Skeletal muscle satellite cell (primary cell): ENCODE measurements around the gene KHDRBS1.
"Not testable (repeated sequence)": the region's sequence is repeated elsewhere in the genome, so short reads cannot be mapped to it uniquely, and the experiment has no call there.

Experiments
- H3K27me3 ChIP-seq: 2 replicates; pipeline ENCODE4 v1.7.0; 2013; ENCODE audit warnings: low read length; ENCODE audit not compliant: control insufficient read depth, insufficient read depth
- H3K36me3 ChIP-seq: 2 replicates; pipeline ENCODE4 v1.7.0; 2013; ENCODE audit warnings: mild to moderate bottlenecking, control low read depth, low read length; ENCODE audit not compliant: insufficient read depth
- H3K4me1 ChIP-seq: 2 replicates; pipeline ENCODE4 v1.7.0; 2013; ENCODE audit warnings: low read length; ENCODE audit not compliant: control insufficient read depth, insufficient read depth
- H3K4me2 ChIP-seq: 2 replicates; pipeline ENCODE4 v1.7.0; 2013; ENCODE audit warnings: mild to moderate bottlenecking, low read length
- H3K4me3 ChIP-seq: 2 replicates; pipeline ENCODE4 v1.7.0; 2013; ENCODE audit warnings: low read length
- H3K9ac ChIP-seq: 2 replicates; pipeline ENCODE4 v1.7.0; 2013; ENCODE audit warnings: mild to moderate bottlenecking, low read depth, low read length, moderate library complexity
- H3K9me3 ChIP-seq: replicated peaks from 2 replicates; pipeline ENCODE4 v1.7.0; 2013; ENCODE audit warnings: mild to moderate bottlenecking, control low read depth, low read length

Gene KHDRBS1

DNA sequence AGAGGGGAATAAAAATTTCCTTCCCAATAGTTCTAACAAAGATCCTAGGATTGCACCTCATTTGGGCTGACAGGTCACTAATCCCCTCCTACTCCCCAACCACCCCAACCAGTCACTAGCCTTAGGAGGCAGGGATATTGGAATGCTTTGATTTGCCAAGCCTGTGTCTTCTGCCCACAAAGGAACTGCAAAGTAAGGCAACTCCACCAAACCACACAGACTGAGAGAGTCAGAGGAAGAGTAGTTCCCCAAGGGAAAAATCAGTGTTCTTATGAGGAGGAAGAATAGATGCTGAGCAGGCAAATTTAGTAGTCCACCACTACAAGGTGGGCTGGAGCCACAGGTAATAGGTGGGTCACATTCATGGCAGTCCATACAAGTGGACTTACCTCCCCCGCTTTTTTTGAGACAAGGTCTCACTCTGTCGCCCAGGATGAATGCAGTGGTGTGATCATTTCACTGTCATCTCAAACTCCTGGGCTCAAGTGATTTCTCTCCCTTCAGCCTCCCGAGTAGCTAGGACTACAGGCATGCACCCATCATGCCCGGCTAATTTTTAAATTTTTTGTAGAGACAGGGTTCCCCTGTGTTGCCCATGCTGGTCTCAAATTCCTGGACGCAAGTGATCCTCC lies 55.4 kb downstream of the KHDRBS1 start:
- H3K9me3 ChIP-seq = no peaks in the 10 kb centered on the region
- H3K4me3 ChIP-seq = no peak overlapping the region
- no peak overlapping the region for H3K4me2 ChIP-seq
- H3K27me3 ChIP-seq = no peaks in the 10 kb centered on the region
- no peak overlapping the region for H3K9ac ChIP-seq
- peaks cover 49% of the 10 kb centered on the region for H3K4me1 ChIP-seq
- H3K36me3 ChIP-seq = peaks cover 2% of the 10 kb centered on the region

GRCh38 chr1:32071758-32072621 lies 58.3 kb downstream of the KHDRBS1 start:
- H3K9ac ChIP-seq = peak overlapping the region; percentile 84
- peak overlapping the region; percentile 89 for H3K4me2 ChIP-seq
- H3K9me3 ChIP-seq = no peaks in the 10 kb centered on the region
- H3K4me1 ChIP-seq = peaks cover 42% of the 10 kb centered on the region
- H3K27me3 ChIP-seq = no peaks in the 10 kb centered on the region
- H3K36me3 ChIP-seq = peaks cover 19% of the 10 kb centered on the region
- peak overlapping the region; percentile 96 for H3K4me3 ChIP-seq

DNA sequence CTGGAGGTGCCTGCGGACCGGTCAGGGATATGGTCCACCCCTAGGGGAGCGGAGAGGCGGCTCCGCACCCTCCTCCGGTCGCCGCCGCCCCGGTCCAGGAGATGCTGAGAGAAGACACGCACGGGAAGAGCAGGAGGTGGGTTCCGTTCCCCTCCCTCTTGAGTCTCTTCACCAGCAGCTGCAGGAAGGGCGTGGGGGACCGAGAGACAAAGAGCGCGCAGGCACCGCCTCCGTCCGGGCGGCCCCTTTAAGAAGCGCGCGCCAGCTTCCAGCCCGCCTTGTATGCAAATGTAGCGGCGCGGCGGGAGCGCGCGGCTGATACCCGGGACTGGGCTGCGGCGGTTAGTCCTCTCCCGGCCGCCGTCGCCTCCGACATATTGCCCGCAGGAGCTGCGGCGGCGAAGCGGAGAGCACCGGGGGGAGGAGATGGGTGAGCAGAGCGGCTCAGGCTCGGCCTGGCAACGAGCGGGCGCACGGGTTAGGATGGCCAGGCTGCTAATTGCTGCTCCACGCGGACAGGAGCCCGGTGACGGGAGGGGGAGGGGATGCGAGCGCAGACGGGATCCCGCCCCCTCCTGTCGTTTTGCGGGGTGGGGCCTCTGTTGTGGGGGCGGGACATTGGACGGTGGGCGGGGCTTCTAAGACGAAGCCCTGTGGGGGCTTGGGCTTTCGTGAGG lies 59.1 kb downstream of the KHDRBS1 start, which contains the start of gene TMEM39B:
TMEM39B (plus strand) TSS at position 318 of the 677 bp plus-strand sequence; CDS start at position 427, 109 bp downstream.
- peaks cover 37% of the 10 kb centered on the region for H3K4me1 ChIP-seq
- peak within 1 kb of the TSS; percentile 96 for H3K4me3 ChIP-seq
- H3K4me2 ChIP-seq = peak within 1 kb of the TSS; percentile 89
- peak within 1 kb of the TSS; percentile 84 for H3K9ac ChIP-seq
- no peaks in the 10 kb centered on the region for H3K27me3 ChIP-seq
- H3K9me3 ChIP-seq = no peaks in the 10 kb centered on the region
- peaks cover 27% of the 10 kb centered on the region for H3K36me3 ChIP-seq

- H3K36me3 ChIP-seq = peaks cover 34% of the 10 kb centered on the region
- no peaks in the 10 kb centered on the region for H3K27me3 ChIP-seq
- H3K9ac ChIP-seq = peak overlapping the region; percentile 84
- H3K4me3 ChIP-seq = peak overlapping the region; percentile 96
- H3K9me3 ChIP-seq = no peaks in the 10 kb centered on the region
- H3K4me1 ChIP-seq = peaks cover 31% of the 10 kb centered on the region
- H3K4me2 ChIP-seq = peak overlapping the region; percentile 89
Observed at GRCh38 chr1:32073299-32074229, 59.9 kb downstream of the KHDRBS1 start.

DNA sequence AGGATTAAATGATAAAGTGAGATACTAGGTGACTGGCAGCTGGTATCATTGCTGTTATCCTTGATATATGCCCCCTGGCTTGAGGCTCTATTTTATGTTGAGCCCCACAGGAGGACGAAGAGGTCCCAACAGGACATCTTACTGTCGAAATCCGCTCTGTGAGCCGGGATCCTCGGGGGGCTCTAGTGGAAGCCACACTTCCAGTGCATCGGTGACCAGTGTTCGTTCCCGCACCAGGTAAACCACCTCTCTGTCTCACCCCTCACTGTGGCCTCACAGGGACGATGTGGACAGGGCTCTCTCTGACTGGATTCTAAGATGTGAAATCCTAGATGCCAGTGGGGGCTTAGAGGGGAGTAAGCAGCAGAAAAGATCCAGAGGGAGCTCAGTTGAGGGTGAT lies 61.2 kb downstream of the KHDRBS1 start:
- H3K4me2 ChIP-seq = no peak overlapping the region
- no peaks in the 10 kb centered on the region for H3K9me3 ChIP-seq
- H3K27me3 ChIP-seq = no peaks in the 10 kb centered on the region
- H3K4me1 ChIP-seq = peaks cover 23% of the 10 kb centered on the region
- peaks cover 36% of the 10 kb centered on the region for H3K36me3 ChIP-seq
- no peak overlapping the region for H3K4me3 ChIP-seq
- no peak overlapping the region for H3K9ac ChIP-seq

DNA sequence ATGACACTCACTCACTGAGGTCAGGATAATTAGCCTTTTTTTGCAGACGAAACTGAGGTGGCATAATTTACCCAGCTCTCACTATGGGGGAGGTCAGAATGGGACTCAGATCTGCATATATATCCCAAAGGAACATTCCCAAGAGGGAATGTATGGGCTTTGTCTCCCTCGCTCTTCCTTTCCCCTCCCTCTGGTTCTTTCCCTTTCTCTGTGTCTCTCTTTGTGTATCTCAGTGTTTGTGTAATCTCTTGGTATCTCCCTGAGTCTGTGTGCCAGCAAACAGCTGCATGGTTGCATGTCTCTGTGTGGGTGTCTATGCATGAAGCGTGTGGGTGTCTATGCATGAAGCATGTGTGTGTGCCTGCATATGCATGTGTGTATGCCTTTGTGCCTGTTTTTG lies 63.8 kb downstream of the KHDRBS1 start:
- no peaks in the 10 kb centered on the region for H3K27me3 ChIP-seq
- H3K36me3 ChIP-seq = peaks cover 47% of the 10 kb centered on the region
- peaks cover 11% of the 10 kb centered on the region for H3K4me1 ChIP-seq
- no peak overlapping the region for H3K9ac ChIP-seq
- no peaks in the 10 kb centered on the region for H3K9me3 ChIP-seq
- no peak overlapping the region for H3K4me2 ChIP-seq
- no peak overlapping the region for H3K4me3 ChIP-seq

GRCh38 chr1:32082022-32082421 lies 68.4 kb downstream of the KHDRBS1 start:
- Histone ChIP-seq H3K9me3 (no peaks in the 10 kb centered on the region), H3K36me3 (peaks cover 49% of the 10 kb centered on the region), H3K4me3 (no peak overlapping the region), H3K9ac (no peak overlapping the region), H3K4me1 (no peaks in the 10 kb centered on the region), H3K27me3 (no peaks in the 10 kb centered on the region), H3K4me2 (no peak overlapping the region)

GRCh38 chr1:32086381-32086780 lies 72.7 kb downstream of the KHDRBS1 start:
- H3K9me3 ChIP-seq, H3K4me2 ChIP-seq, H3K9ac ChIP-seq, H3K4me3 ChIP-seq, H3K4me1 ChIP-seq, H3K27me3 ChIP-seq: not testable (repeated sequence)
- peaks cover 37% of the 10 kb centered on the region for H3K36me3 ChIP-seq

DNA sequence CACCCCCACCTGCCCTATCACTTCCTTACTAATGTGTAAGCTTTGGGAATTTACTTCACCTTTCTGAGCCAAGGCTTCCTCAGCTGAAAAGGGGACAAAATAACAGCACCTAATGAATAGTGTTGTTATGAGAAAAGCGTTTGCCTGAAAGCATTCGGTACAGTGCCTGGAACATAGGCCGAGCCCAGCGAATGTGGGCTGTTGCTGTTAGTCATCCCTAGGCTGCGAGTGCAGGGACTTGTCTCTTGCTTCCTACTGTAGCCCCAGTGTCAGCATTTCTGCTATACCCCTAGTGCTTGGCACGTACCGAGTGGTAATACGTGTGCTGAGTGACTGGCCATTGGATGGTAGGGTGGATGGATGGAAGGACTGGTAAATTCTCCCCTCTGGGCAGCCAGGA lies 77.5 kb downstream of the KHDRBS1 start:
- H3K9ac ChIP-seq = no peak overlapping the region
- no peaks in the 10 kb centered on the region for H3K27me3 ChIP-seq
- peaks cover 47% of the 10 kb centered on the region for H3K36me3 ChIP-seq
- no peaks in the 10 kb centered on the region for H3K4me1 ChIP-seq
- H3K4me3 ChIP-seq = no peak overlapping the region
- H3K4me2 ChIP-seq = no peak overlapping the region
- H3K9me3 ChIP-seq = no peaks in the 10 kb centered on the region

DNA sequence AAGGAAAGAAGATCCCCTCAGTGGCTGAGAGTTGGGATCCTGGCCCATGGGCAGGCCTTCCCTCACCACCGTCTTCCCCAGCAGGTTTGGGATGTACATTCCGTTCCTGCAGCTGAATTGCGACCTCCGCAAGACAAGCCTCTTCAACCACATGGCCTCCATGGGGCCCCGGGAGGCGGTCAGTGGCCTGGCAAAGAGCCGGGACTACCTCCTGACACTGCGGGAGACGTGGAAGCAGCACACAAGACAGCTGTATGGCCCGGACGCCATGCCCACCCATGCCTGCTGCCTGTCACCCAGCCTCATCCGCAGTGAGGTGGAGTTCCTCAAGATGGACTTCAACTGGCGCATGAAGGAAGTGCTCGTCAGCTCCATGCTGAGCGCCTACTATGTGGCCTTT lies 77.9 kb downstream of the KHDRBS1 start:
- H3K9ac ChIP-seq = no peak overlapping the region
- no peak overlapping the region for H3K4me3 ChIP-seq
- H3K36me3 ChIP-seq = peaks cover 46% of the 10 kb centered on the region
- no peaks in the 10 kb centered on the region for H3K9me3 ChIP-seq
- H3K27me3 ChIP-seq = no peaks in the 10 kb centered on the region
- no peaks in the 10 kb centered on the region for H3K4me1 ChIP-seq
- no peak overlapping the region for H3K4me2 ChIP-seq
